Activated T-cell treated with anti-CD3 and anti-CD28 coated beads, Interleukin-2, amount 50 U/mL, for 4 hours (primary cell): ENCODE results near the gene TRIM43. TPM values are rescaled to one million over a fixed set of nuclear protein-coding genes. Genes with fewer than 3 reads are reported as not detected.

Experiments used
- total RNA-seq, 3 donors: library from RNA; stranded (reverse); gene quantifications; one replicate each; pipeline ENCODE4 v1.2.1, GENCODE V29; 2021

TRIM43 gene
- total RNA-seq, 3 donors from 2014 or later: not detected

Other genes starting within 250 kb of the TRIM43 start
- 10 to 100 TPM; 13.9 to 15.8 (median 15.3) TPM for gene FAHD2A, start 189.3 kb upstream of the TRIM43 start, total RNA-seq
- gene TRIM43B, start 107.2 kb upstream of the TRIM43 start, total RNA-seq: not detected